ENCODE measurements around the gene LIN9.

Gene LIN9

DNA sequence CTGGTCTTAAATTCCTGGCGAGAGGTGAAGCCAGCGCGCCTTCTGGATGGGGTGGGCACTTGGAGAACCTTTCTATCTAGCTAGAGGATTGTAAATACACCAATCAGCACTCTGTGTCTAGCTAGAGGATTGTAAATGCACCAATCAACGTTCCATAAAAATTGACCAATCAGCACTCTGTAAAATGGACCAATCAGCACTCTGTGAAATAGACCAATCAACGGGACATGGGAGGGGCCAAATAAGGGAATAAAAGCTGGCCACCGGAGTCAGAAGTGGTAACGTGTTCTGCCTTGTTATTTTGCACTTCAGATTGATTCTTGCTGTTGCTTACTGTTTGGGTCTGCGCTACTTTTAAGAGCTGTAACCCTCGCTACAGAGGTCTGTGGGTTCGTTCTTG is 12.0 kb upstream of the LIN9 start:
- Histone ChIP-seq H3K27ac (ENCODE audit: low read depth, low read length, severe bottlenecking) (no peak overlapping the region), H3K9me3 (ENCODE audit: control insufficient read depth, low read length) (no peaks in the 10 kb centered on the region), H3K4me1 (ENCODE audit: control insufficient read depth, insufficient read depth, low read length, poor library complexity, severe bottlenecking) (peaks cover 6% of the 10 kb centered on the region), H3K4me3 (ENCODE audit: extremely low read depth, insufficient read depth, low read length, poor library complexity, severe bottlenecking) (no peak overlapping the region), H3K36me3 (ENCODE audit: control insufficient read depth, insufficient read depth, low read length) (no peaks in the 10 kb centered on the region)
- WGBS, 2 experiments (ENCODE audit: insufficient coverage in 2 of 2): 91 to 96% methylated on average over 6 to 7 of the region's 10 CpGs

- Histone ChIP-seq H3K36me3 (ENCODE audit: control insufficient read depth, insufficient read depth, low read length) (no peaks in the 10 kb centered on the region), H3K9me3 (ENCODE audit: control insufficient read depth, low read length) (no peaks in the 10 kb centered on the region), H3K4me1 (ENCODE audit: control insufficient read depth, insufficient read depth, low read length, poor library complexity, severe bottlenecking) (peaks cover 6% of the 10 kb centered on the region), H3K4me3 (ENCODE audit: extremely low read depth, insufficient read depth, low read length, poor library complexity, severe bottlenecking) (no peak overlapping the region), H3K27ac (ENCODE audit: low read depth, low read length, severe bottlenecking) (no peak overlapping the region)
- WGBS, 2 experiments (ENCODE audit: insufficient coverage in 2 of 2): 100% methylated on average over 1 of the region's 5 CpGs
Observed at GRCh38 chr1:226318471-226318870, 9.5 kb upstream of the LIN9 start.

- H3K36me3 ChIP-seq (ENCODE audit: control insufficient read depth, insufficient read depth, low read length): no peaks in the 10 kb centered on the region
- peaks cover 15% of the 10 kb centered on the region for H3K4me1 ChIP-seq (ENCODE audit: control insufficient read depth, insufficient read depth, low read length, poor library complexity, severe bottlenecking)
- no peak overlapping the region for H3K27ac ChIP-seq (ENCODE audit: low read depth, low read length, severe bottlenecking)
- no peak overlapping the region for H3K4me3 ChIP-seq (ENCODE audit: extremely low read depth, insufficient read depth, low read length, poor library complexity, severe bottlenecking)
- H3K9me3 ChIP-seq (ENCODE audit: control insufficient read depth, low read length): no peaks in the 10 kb centered on the region
Observed at GRCh38 chr1:226314055-226314454, 5.1 kb upstream of the LIN9 start.

DNA sequence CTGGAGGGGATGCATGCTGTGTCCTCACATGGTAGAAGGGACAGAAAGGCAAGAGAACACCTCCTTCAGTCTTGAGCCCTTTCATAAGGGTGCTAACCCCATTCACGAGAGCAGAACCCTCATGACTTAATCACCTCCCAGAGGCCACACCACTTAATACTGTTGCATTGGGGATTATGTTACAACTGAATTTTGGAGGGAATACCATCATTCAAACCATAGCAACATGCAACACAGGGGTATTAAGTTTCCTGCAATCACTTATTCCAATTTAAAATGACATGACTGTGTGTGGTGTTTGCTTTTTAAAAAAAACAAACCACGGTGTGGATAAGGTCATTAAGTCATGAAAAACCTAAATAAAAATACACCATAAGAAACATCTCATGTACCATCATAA is 3.1 kb upstream of the LIN9 start:
- Histone ChIP-seq H3K4me1 (ENCODE audit: control insufficient read depth, insufficient read depth, low read length, poor library complexity, severe bottlenecking) (peaks cover 18% of the 10 kb centered on the region), H3K9me3 (ENCODE audit: control insufficient read depth, low read length) (no peaks in the 10 kb centered on the region), H3K4me3 (ENCODE audit: extremely low read depth, insufficient read depth, low read length, poor library complexity, severe bottlenecking) (no peak overlapping the region), H3K36me3 (ENCODE audit: control insufficient read depth, insufficient read depth, low read length) (no peaks in the 10 kb centered on the region), H3K27ac (ENCODE audit: low read depth, low read length, severe bottlenecking) (no peak overlapping the region)
- no CpG with 5 or more reads among the region's 2 CpGs for WGBS, 2 experiments (ENCODE audit: insufficient coverage in 2 of 2)

DNA sequence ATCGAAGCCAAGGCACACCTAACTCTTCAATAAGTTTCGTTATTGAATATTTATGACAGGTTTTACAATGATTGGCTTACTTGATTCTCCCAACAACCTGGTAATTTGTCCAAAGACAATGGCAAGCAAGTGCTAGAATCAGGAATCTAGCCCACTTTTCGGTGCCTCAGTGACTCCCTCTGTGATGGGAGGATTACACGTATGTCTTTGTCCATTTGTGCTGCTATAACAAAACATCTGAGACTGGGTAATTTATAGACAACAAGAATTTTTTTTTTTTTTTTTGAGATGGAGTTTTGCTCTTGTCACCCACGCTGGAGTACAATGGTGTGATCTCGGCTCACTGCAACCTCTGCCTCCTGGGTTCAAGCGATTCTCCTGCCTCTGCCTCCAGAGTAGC is 2.4 kb upstream of the LIN9 start:
- 91 to 98% methylated on average over 5 of the region's 7 CpGs for WGBS, 2 experiments (ENCODE audit: insufficient coverage in 2 of 2)
- H3K4me3 ChIP-seq (ENCODE audit: extremely low read depth, insufficient read depth, low read length, poor library complexity, severe bottlenecking): no peak overlapping the region

GRCh38 chr1:226310637-226311195 is 1.8 kb upstream of the LIN9 start:
- H3K4me1 ChIP-seq (ENCODE audit: control insufficient read depth, insufficient read depth, low read length, poor library complexity, severe bottlenecking): peaks cover 16% of the 10 kb centered on the region
- H3K27ac ChIP-seq (ENCODE audit: low read depth, low read length, severe bottlenecking): no peak overlapping the region
- no peaks in the 10 kb centered on the region for H3K36me3 ChIP-seq (ENCODE audit: control insufficient read depth, insufficient read depth, low read length)
- H3K4me3 ChIP-seq (ENCODE audit: extremely low read depth, insufficient read depth, low read length, poor library complexity, severe bottlenecking): no peak overlapping the region
- H3K9me3 ChIP-seq (ENCODE audit: control insufficient read depth, low read length): no peaks in the 10 kb centered on the region
- 80% methylated on average over 1 of the region's 2 CpGs; no CpG with 5 or more reads in 1 of the 2 experiments for WGBS, 2 experiments (ENCODE audit: insufficient coverage in 2 of 2)

More for the DNA sequence above, 2.4 kb upstream of the LIN9 start:
- Histone ChIP-seq H3K4me1 (ENCODE audit: control insufficient read depth, insufficient read depth, low read length, poor library complexity, severe bottlenecking) (peaks cover 18% of the 10 kb centered on the region), H3K27ac (ENCODE audit: low read depth, low read length, severe bottlenecking) (no peak overlapping the region), H3K9me3 (ENCODE audit: control insufficient read depth, low read length) (no peaks in the 10 kb centered on the region), H3K36me3 (ENCODE audit: control insufficient read depth, insufficient read depth, low read length) (no peaks in the 10 kb centered on the region)

- 88 to 90% methylated on average over 5 of the region's 5 CpGs for WGBS, 2 experiments (ENCODE audit: insufficient coverage in 2 of 2)
- H3K36me3 ChIP-seq (ENCODE audit: control insufficient read depth, insufficient read depth, low read length): no peaks in the 10 kb centered on the region
- H3K4me1 ChIP-seq (ENCODE audit: control insufficient read depth, insufficient read depth, low read length, poor library complexity, severe bottlenecking): peaks cover 16% of the 10 kb centered on the region
- peak overlapping the region; percentile 93 for H3K4me3 ChIP-seq (ENCODE audit: extremely low read depth, insufficient read depth, low read length, poor library complexity, severe bottlenecking)
- no peak overlapping the region for H3K27ac ChIP-seq (ENCODE audit: low read depth, low read length, severe bottlenecking)
- no peaks in the 10 kb centered on the region for H3K9me3 ChIP-seq (ENCODE audit: control insufficient read depth, low read length)
Observed at GRCh38 chr1:226310245-226310540, 1.2 kb upstream of the LIN9 start.

- 5 to 7% methylated on average over 43 to 49 of the region's 62 CpGs for WGBS, 2 experiments (ENCODE audit: insufficient coverage in 2 of 2)
- no peaks in the 10 kb centered on the region for H3K36me3 ChIP-seq (ENCODE audit: control insufficient read depth, insufficient read depth, low read length)
- peaks cover 16% of the 10 kb centered on the region for H3K4me1 ChIP-seq (ENCODE audit: control insufficient read depth, insufficient read depth, low read length, poor library complexity, severe bottlenecking)
- peak overlapping the region; percentile 85 for H3K27ac ChIP-seq (ENCODE audit: low read depth, low read length, severe bottlenecking)
- peak overlapping the region; percentile 93 for H3K4me3 ChIP-seq (ENCODE audit: extremely low read depth, insufficient read depth, low read length, poor library complexity, severe bottlenecking)
- H3K9me3 ChIP-seq (ENCODE audit: control insufficient read depth, low read length): no peaks in the 10 kb centered on the region
Observed at GRCh38 chr1:226309398-226310244, 657 bp upstream of the LIN9 start.

DNA sequence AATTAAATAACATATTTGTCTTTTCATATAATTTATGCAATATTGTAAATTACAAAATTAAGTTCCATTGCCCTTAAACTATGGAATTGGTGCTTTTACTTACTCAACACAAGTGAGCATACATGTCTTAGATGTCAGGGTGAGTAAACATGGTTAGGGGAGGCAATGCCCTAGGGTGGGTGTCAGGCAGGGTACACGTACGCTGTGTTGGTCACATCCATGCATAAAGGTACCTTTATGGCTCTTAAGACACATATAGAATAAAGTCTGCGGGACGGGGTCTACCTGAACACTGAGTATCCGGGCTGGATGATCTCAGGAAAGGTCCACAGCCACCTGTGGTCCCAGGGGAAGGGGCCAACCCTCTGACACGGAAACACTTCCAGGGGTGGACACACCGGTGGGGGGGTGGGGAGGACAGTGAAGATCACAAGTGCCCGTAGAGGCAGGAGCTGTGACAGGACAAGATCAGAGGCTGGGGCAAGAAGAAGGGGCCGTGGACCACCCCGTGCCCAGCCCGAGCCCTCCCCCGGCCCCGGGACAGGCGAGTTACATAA is 720 bp downstream of the LIN9 start:
- H3K27ac ChIP-seq (ENCODE audit: low read depth, low read length, severe bottlenecking): peak overlapping the region; percentile 90
- H3K9me3 ChIP-seq (ENCODE audit: control insufficient read depth, low read length): no peaks in the 10 kb centered on the region
- peak overlapping the region; percentile 93 for H3K4me3 ChIP-seq (ENCODE audit: extremely low read depth, insufficient read depth, low read length, poor library complexity, severe bottlenecking)
- WGBS, 2 experiments (ENCODE audit: insufficient coverage in 2 of 2): 5 to 11% methylated on average over 10 to 13 of the region's 14 CpGs
- H3K4me1 ChIP-seq (ENCODE audit: control insufficient read depth, insufficient read depth, low read length, poor library complexity, severe bottlenecking): peaks cover 16% of the 10 kb centered on the region
- peaks cover 7% of the 10 kb centered on the region for H3K36me3 ChIP-seq (ENCODE audit: control insufficient read depth, insufficient read depth, low read length)

DNA sequence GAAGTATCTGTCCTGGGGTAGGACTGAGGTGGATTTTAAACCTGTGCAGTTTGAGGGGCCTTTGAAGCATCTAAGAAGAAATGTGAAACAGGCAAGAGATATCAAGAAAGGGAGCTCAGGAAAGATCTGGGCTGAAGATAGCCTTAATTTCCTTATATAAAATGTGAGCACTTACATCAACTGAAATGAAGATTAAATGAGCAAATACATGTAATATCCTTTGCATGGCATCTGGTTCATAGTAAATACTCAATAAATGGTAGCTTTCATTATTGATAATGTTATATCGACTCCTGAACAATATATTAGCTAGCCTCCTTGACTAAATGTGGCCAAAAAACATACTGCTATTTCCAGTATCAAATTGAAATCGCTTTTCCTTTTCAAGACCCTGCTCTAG is 2.5 kb downstream of the LIN9 start:
- peaks cover 16% of the 10 kb centered on the region for H3K4me1 ChIP-seq (ENCODE audit: control insufficient read depth, insufficient read depth, low read length, poor library complexity, severe bottlenecking)
- no peak overlapping the region for H3K4me3 ChIP-seq (ENCODE audit: extremely low read depth, insufficient read depth, low read length, poor library complexity, severe bottlenecking)
- H3K27ac ChIP-seq (ENCODE audit: low read depth, low read length, severe bottlenecking): no peak overlapping the region
- WGBS, 2 experiments (ENCODE audit: insufficient coverage in 2 of 2): no CpG with 5 or more reads among the region's 2 CpGs
- no peaks in the 10 kb centered on the region for H3K9me3 ChIP-seq (ENCODE audit: control insufficient read depth, low read length)
- H3K36me3 ChIP-seq (ENCODE audit: control insufficient read depth, insufficient read depth, low read length): peaks cover 9% of the 10 kb centered on the region

DNA sequence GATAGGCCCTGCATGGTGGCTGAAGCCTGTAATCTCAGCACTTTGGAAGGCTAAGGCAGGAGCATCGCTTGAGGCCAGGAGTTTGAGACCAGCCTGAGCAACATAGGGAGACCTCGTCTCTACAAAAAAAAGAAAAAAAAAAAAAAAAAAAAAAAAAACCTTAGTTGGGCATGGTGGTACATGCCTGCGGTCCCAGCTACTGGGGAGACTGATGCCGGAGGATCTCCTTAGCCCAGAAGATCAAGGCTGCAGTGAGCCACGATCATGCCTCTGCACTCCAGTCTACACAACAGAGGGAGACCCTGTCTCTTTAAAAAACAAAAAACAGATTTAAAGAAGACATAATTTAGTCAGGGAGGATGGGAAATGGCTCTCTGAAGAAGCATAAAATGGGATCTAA is 3.8 kb downstream of the LIN9 start:
- Histone ChIP-seq H3K4me1 (ENCODE audit: control insufficient read depth, insufficient read depth, low read length, poor library complexity, severe bottlenecking) (peaks cover 12% of the 10 kb centered on the region), H3K4me3 (ENCODE audit: extremely low read depth, insufficient read depth, low read length, poor library complexity, severe bottlenecking) (no peak overlapping the region), H3K36me3 (ENCODE audit: control insufficient read depth, insufficient read depth, low read length) (peaks cover 16% of the 10 kb centered on the region), H3K27ac (ENCODE audit: low read depth, low read length, severe bottlenecking) (no peak overlapping the region), H3K9me3 (ENCODE audit: control insufficient read depth, low read length) (no peaks in the 10 kb centered on the region)
- WGBS, 2 experiments (ENCODE audit: insufficient coverage in 2 of 2): 100% methylated on average over 1 to 3 of the region's 5 CpGs

All from mesodermal cell (in vitro differentiated cells).